ENCODE measurements around the gene CA9. TPM values are rescaled to one million over a fixed set of nuclear protein-coding genes. Genes with fewer than 3 reads are reported as not detected.

Gene CA9
- total and polyA plus RNA-seq, 2 donors (not counting 3 experiments of a cell fraction or from before 2014, with no cell fraction given) = 0.18 TPM; not detected in 1

- Histone ChIP-seq H3K36me3 (ENCODE audit: control insufficient read depth in 2 of 2, extremely low read depth in 1 of 2, insufficient read depth in 2 of 2, low read length in 2 of 2) (peaks cover 23 to 33% of the 10 kb centered on the region in 2 experiments), H3K9me3 (replicated peaks; ENCODE audit: control insufficient read depth, insufficient read depth, low read length) (no peaks in the 10 kb centered on the region), H3K9ac (replicated peaks; ENCODE audit: extremely low read depth, insufficient read depth, low read length) (peak overlapping the region; percentile 66), H3K4me1 (ENCODE audit: control insufficient read depth, extremely low read depth, insufficient read depth, low read length) (peaks cover 49% of the 10 kb centered on the region), H4K20me1 (replicated peaks; ENCODE audit: control insufficient read depth, extremely low read depth, insufficient read depth, low read length) (no peaks in the 10 kb centered on the region), H3K79me2 (ENCODE audit: control insufficient read depth, insufficient read depth, low read length) (peaks cover 82% of the 10 kb centered on the region), H3K27ac (ENCODE audit: insufficient read depth, low read depth, low read length) (peak overlapping the region; percentile 78), H3K4me2 (ENCODE audit: insufficient read depth, low read length) (peak overlapping the region; percentile 97), H2AFZ (ENCODE audit: low read depth, low read length) (no peak overlapping the region), H3K9me1 (replicated peaks; ENCODE audit: control insufficient read depth, extremely low read depth, insufficient read depth, low read length) (no peaks in the 10 kb centered on the region), H3K4me3 (replicated peaks in 1 of 3; ENCODE audit: insufficient read depth in 1 of 3, low read depth in 1 of 3, low read length in 3 of 3) (no peak overlapping the region), H3K27me3 (ENCODE audit: control insufficient read depth in 2 of 2, insufficient read depth in 2 of 2, low read length in 2 of 2) (no peaks in the 10 kb centered on the region)
- peak; percentile 29 to 46 for TF ChIP-seq CTCF (IDR thresholded peaks at IDR 0.05; ENCODE audit: extremely low read depth in 1 of 2, insufficient read depth in 1 of 2, low read depth in 1 of 2, low read length in 2 of 2)
- no peak for TF ChIP-seq JUN (IDR thresholded peaks at IDR 0.05; ENCODE audit: borderline replicate concordance, insufficient read depth, insufficient read length, low read depth)
- ChIA-PET CTCF (interaction anchor here (0.8 to 4.1 kb wide), 18 partner anchors 9 to 184 kb away, joined by 3 to 52 read pairs (median 6); partner anchors contain the start of genes CCDC107, GBA2, RGP1 and RMRP), POLR2A (interaction anchor here (1.6 kb wide), 1 partner anchor 31 kb away, joined by 6 read pairs; no protein-coding TSS in a partner anchor)
- FAIRE-seq (peak; percentile 79), DNase-seq (ENCODE audit: low read depth, low spot score) (peak; percentile 72)
- intact Hi-C loops (cut with micrococcal nuclease) = loop anchor here (5.0 kb wide), 1 partner anchor 155 kb away; no protein-coding TSS in a partner anchor
- dilution Hi-C loops (cut with MboI; ENCODE audit: extremely low pct_ligation_motif_present, low sequenced_read_pairs) = no loop called here
- BruUV-seq (replicated peaks) = no TSS peak
Measured at GRCh38 chr9:35726931-35727330, 53.2 kb downstream of the CA9 start.

- H3K9ac ChIP-seq (replicated peaks; ENCODE audit: extremely low read depth, insufficient read depth, low read length) = peak overlapping the region; percentile 66
- POLR2A ChIA-PET = interaction anchor here (0.7 to 1.6 kb wide), 4 partner anchors 13 to 649 kb away, joined by 3 to 7 read pairs (median 5); no protein-coding TSS in a partner anchor
Measured at GRCh38 chr9:35727676-35728040, 53.9 kb downstream of the CA9 start.

More at GRCh38 chr9:35727676-35728040, 53.9 kb downstream of the CA9 start:
- DNase-seq (ENCODE audit: low read depth, low spot score) (no peak), FAIRE-seq (no peak)
- Histone ChIP-seq H4K20me1 (replicated peaks; ENCODE audit: control insufficient read depth, extremely low read depth, insufficient read depth, low read length) (no peaks in the 10 kb centered on the region), H3K27ac (ENCODE audit: insufficient read depth, low read depth, low read length) (peak overlapping the region; percentile 78), H3K79me2 (ENCODE audit: control insufficient read depth, insufficient read depth, low read length) (peaks cover 81% of the 10 kb centered on the region), H3K9me3 (replicated peaks; ENCODE audit: control insufficient read depth, insufficient read depth, low read length) (no peaks in the 10 kb centered on the region), H3K4me1 (ENCODE audit: control insufficient read depth, extremely low read depth, insufficient read depth, low read length) (peaks cover 49% of the 10 kb centered on the region), H3K9me1 (replicated peaks; ENCODE audit: control insufficient read depth, extremely low read depth, insufficient read depth, low read length) (no peaks in the 10 kb centered on the region), H2AFZ (ENCODE audit: low read depth, low read length) (no peak overlapping the region), H3K27me3 (ENCODE audit: control insufficient read depth in 2 of 2, insufficient read depth in 2 of 2, low read length in 2 of 2) (no peaks in the 10 kb centered on the region), H3K36me3 (ENCODE audit: control insufficient read depth in 2 of 2, extremely low read depth in 1 of 2, insufficient read depth in 2 of 2, low read length in 2 of 2) (peaks cover 19 to 25% of the 10 kb centered on the region in 2 experiments), H3K4me3 (replicated peaks in 1 of 3; ENCODE audit: insufficient read depth in 1 of 3, low read depth in 1 of 3, low read length in 3 of 3) (peak overlapping the region; percentile 1 to 79 (median 32)), H3K4me2 (ENCODE audit: insufficient read depth, low read length) (peak overlapping the region; percentile 97)
- CTCF ChIA-PET = interaction anchor here (0.8 to 4.1 kb wide), 25 partner anchors 8 to 184 kb away, joined by 3 to 52 read pairs (median 6); partner anchors contain the start of genes ARHGEF39, CCDC107, GBA2 and HRCT1
- dilution Hi-C loops (cut with MboI; ENCODE audit: extremely low pct_ligation_motif_present, low sequenced_read_pairs) = no loop called here
- no TSS peak for BruUV-seq (replicated peaks)
- intact Hi-C loops (cut with micrococcal nuclease) = loop anchor here (5.0 kb wide), 1 partner anchor 155 kb away; no protein-coding TSS in a partner anchor
- TF ChIP-seq CTCF (IDR thresholded peaks at IDR 0.05; ENCODE audit: extremely low read depth in 1 of 2, insufficient read depth in 1 of 2, low read depth in 1 of 2, low read length in 2 of 2) = no peak
- peak; percentile 85 for TF ChIP-seq GATA2 (IDR thresholded peaks at IDR 0.05; ENCODE audit: insufficient read depth, insufficient read length, low read depth, low read length)
- TF ChIP-seq POLR2A (IDR thresholded peaks at IDR 0.05; ENCODE audit: low read depth, low read length) = no peak
- no peak for TF ChIP-seq EZH2 (IDR thresholded peaks at IDR 0.05; ENCODE audit: borderline replicate concordance, low read depth, low read length, severe bottlenecking)
- TF ChIP-seq JUN (IDR thresholded peaks at IDR 0.05; ENCODE audit: borderline replicate concordance, insufficient read depth, insufficient read length, low read depth) = peak; percentile 24
